DND-41 (cell line): ENCODE data around the gene RYR2.

Experiments used
- EZH2 ChIP-seq: IDR thresholded peaks from 3 replicates; pipeline ENCODE4 v1.6.1; 2012; ENCODE audit warnings: borderline replicate concordance, low read depth, mild to moderate bottlenecking, moderate library complexity, low read length, inconsistent platforms; ENCODE audit not compliant: severe bottlenecking
- TF ChIP-seq, protein P1 (sequence below): IDR thresholded peaks from 2 replicates; pipeline ENCODE4 v1.5.1; 2012; ENCODE audit warnings: borderline replicate concordance, low read length, moderate library complexity, mild to moderate bottlenecking; ENCODE audit not compliant: poor library complexity, severe bottlenecking; ENCODE audit errors: extremely low read depth

DNA sequence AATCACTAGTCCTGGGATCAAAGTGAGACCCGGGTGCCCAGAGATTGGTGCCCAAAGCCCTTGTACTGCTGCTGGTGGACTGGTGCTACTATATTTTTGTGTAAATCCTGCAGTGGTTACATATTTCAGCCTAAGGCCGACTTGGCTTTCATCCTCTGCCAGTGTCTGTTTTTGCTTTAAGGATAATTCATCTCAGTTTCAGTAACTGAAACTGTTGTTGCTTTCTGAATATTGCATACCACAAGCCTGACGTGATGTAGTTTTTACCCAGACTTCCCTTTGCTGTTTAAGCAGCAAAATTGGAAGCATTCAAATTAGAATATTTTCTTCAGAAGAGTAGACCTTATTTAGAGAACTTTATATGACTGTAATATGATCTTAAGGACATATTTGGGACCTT lies 341.8 kb downstream of the RYR2 start:
- TF ChIP-seq, protein P1, sequence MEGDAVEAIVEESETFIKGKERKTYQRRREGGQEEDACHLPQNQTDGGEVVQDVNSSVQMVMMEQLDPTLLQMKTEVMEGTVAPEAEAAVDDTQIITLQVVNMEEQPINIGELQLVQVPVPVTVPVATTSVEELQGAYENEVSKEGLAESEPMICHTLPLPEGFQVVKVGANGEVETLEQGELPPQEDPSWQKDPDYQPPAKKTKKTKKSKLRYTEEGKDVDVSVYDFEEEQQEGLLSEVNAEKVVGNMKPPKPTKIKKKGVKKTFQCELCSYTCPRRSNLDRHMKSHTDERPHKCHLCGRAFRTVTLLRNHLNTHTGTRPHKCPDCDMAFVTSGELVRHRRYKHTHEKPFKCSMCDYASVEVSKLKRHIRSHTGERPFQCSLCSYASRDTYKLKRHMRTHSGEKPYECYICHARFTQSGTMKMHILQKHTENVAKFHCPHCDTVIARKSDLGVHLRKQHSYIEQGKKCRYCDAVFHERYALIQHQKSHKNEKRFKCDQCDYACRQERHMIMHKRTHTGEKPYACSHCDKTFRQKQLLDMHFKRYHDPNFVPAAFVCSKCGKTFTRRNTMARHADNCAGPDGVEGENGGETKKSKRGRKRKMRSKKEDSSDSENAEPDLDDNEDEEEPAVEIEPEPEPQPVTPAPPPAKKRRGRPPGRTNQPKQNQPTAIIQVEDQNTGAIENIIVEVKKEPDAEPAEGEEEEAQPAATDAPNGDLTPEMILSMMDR = no peak
- no peak for TF ChIP-seq EZH2
